M059J (cell line): ENCODE data around the gene PPP1CB. TPM values are rescaled to one million over a fixed set of nuclear protein-coding genes. Genes with fewer than 3 reads are reported as not detected.

ENCODE experiments used
- DNase-seq: peaks from one replicate; pipeline ENCODE4 v3.0.0-alpha.2; 2012; ENCODE audit warnings: low read depth
- total RNA-seq: library from RNA; depleted of rRNA; stranded (reverse); fragments of >200 nt; shearing (Covaris generic); gene quantifications from 2 replicates; pipeline ENCODE4 v1.2.3, GENCODE V29; 2014

Gene PPP1CB
- total RNA-seq, 1 experiment from 2014 or later = 163 TPM

DNA sequence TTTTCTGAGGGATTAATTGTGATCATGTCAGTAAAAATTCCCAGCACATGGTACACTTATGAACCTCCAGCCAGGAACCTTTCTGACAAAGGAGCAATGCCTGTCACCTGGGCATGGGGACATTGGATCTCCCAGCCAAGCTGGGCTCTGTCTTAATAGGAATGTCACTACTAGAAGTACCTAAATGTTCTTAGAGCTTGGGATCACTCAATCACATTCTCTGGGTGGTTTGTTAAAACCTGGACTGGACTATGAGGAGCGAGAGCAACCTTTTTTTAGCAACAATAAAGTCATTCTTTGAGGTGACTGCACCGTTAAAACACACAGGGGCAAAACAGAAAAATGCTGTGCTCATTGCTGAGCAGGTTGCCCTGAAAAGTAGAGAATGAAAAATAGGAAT lies 6.4 kb upstream of the PPP1CB start:
- DNase-seq = no peak

DNA sequence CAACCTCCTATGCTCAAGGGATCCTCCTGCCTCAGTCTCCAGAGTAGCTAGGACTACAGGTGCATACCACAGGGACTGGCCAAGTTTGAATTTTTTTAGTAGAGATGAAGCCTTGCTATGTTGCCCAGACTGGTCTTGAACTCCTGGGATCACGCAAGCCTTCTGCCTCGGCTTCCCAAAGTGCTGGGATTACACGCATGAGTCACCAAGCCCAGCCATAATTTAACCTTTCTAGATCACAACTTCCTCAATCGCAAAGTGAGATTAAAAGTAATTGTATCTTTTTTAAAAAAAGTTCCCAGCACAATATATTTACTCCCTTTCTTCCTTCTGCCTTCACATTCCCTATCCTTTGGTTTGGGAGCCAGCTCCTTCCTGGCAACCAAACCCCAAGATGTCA lies 5.8 kb upstream of the PPP1CB start:
- no peak for DNase-seq

DNA sequence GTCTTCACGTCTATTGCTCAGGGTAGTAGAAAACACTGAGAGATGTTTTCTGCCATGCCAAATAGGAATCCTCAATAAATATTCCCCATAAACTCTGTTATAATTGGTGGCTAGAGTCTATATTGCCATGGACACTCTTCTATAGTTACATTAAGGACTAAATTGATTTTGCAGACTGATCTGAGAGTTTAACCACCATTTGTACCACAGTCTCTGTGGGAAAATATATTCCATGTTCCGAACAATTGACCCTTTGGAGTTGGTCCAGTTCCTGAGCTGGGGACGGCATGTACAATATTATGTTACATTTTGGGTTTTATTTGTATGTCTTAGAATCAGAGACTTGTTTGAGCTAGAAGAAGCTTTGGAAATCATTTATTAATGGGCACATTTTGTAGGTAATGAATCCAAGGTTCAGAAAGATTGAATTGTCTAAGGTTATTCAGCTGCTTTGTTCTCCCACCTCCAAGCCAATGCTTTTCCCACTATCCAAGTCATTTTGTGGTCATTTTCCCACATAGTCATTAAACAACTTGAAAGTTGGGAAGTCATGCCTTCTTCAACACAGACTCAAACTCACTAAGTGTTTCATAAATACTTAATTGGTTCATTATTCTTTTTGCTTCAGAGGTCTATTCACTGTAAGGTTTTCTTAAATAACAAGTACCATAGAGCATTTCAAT lies 5.1 kb upstream of the PPP1CB start:
- DNase-seq = no peak

DNA sequence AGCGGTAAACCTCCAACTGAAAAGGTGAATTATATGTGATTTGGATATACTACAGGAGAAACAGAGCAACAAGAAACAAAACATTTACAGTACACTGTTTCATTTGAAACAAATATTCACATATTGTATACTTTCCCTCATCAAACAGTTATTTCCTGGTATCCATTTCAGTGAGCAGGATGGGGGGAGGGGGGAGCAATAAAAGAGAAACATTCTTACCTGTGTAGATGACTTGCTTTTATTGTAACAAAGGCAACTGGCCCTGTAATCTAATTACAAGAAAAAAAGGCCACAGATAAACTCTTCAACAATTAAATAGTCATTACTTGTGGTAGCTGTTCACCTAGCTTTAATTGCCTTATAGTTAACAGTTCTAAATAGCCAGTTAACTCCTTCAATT lies 3.9 kb upstream of the PPP1CB start:
- DNase-seq = no peak

DNA sequence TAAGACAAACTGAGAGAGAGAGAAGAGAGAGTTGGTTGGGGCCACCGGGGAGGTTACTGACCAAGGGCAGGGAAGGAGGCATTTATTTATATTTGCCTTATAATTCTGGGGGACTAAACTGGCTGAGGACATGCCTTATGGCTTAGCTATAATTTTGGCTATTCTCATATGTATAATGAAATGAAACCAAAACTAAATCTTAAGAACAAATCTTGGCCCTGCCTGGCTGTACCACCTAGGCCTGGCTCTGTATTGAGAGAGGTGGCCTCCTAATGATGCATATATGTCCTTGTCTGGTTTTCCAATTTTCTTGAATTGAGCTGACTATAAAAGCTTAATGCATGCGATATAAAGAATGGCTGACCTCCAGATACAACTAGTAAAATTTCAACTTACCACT lies 3.5 kb upstream of the PPP1CB start:
- no peak for DNase-seq

DNA sequence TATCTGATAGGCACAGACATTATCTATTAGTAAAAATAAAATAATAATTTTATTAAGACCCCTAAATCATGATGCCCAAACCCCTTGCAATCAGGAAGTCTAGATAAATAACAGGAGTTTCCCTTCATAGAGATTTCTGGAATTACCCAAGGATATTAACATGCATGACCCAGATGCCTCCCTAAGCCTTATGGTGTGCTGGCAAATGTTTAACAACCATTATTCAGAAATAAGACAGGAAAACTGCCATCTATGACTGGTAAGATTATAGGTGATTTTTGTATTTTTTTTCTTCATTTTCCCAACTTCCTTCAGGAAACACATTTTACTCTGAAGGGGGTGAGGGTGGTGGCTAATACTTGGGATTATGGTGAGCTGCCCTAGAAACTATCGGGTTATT lies 2.7 kb upstream of the PPP1CB start:
- DNase-seq = no peak

DNA sequence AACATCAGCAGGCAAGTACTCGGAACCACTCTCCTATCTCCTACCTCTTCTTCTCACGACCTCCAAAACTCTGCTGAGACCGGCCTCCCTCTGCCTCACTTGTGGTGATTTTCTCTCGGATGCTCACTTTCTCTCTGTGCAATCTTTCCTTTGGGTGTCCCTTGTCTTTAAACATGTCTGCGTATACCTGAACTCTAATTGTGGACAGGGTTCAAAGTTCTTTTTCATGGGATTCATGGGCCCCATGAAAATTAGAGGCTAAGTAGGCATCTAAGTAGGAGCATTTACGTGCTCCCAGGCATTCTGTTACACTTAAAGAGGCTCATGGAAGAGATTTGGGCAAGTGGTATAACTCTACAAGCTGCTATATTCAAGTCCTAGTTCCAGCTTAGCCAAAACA lies 2.1 kb upstream of the PPP1CB start:
- no peak for DNase-seq

DNA sequence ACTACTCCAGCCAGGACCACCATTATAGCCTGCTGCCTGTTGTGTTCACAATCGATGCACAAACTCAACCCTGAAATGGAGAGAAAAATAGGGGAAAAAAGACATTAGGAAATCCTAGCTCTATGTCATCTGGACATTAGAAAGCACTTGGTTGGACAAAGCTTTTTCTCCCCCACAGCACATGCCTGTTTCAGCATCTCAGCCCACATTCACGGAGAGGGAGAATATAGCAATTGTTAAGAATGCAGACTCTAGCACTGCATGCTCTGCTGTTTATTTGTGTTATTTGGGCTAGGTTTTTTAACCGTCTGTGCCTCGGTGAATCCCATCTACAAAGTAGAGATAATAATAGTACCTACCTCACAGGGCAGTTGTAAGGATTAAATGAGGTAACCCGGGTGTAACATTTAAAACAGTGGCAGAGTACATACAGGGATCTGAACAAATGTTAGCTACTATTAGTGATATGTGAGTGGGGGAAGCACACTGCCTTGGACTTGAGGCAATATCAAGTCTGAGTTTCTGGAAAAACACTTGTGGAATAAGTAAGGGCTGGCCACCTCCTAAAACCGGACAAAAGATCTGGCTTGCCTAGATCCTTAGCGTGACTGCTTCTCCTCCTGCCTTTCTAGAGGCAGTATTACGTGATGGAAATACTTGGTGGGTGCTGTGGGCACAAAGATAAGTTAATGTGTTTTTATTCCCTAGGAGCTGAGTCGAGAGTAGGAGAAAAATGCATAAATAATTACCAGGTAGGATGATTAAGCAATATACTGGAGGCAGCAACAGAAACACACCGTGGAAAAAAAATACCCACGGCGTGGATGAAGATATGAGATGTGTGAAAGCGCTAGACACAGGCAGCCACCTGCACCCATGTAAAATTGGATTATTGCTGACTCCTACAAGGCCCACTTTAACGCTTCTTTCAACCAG lies 1.0 kb upstream of the PPP1CB start:
- DNase-seq = peak; percentile 62

DNA sequence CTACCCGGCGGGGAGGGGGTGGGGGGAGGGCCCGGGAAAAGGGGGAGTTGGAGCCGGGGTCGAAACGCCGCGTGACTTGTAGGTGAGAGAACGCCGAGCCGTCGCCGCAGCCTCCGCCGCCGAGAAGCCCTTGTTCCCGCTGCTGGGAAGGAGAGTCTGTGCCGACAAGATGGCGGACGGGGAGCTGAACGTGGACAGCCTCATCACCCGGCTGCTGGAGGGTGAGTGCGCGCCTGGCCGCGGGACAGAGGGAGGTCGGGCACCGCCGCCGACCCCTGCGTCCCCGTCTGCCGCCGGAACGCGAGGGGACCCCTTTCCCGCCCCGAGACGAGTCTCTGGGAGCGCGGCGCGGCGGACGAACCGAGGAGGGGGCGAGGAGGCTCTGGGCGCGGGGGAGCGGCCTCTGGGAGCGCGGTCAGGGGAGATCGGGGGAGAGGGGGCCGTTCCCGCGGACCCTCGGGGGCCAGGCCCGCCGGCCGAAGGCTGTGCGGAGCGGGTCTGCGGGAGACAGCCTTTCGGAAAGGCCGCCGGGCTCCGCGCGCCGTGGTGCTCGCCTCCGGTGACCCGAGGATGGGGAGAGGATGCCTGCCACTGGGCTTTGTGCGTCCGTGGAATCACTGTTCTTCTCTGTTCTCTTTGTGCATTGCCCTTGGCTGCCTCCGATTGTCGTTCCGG lies 463 bp downstream of the PPP1CB start:
- peak; percentile 23 for DNase-seq

DNA sequence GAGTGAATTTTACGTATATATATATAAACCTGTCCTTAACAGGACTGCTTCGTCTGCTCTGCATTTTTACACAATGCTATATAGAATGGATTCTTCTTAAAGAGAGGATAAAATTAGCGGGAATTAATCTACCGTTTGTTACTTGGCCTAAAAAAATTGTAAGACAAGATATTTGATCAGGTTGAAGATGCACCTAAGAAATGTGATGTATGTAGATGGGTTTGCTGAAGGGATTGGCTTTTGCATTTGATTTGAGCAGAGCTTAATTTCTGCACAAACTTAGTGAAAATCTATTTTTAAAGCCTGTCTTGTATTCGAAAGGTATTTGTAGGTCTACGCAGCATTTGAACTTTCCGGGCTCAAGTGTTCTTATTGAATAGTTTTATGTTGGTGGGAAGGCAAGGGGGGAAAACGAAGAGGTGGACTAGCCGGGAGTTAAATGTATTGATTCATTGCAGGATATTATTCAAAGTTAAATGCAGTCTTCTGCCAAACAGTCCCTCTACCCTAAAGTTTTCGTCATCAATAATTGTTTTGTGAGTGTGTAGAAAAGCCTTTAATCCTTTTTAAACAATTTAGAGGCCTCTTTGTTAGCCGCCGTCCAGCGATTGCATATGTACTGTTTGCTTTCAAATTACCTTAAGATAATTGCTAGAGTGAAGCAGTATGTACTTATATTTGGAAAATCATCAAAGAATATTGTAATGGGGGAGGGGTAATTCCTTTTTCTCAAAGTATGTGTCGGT lies 1.2 kb downstream of the PPP1CB start:
- peak; percentile 26 for DNase-seq

DNA sequence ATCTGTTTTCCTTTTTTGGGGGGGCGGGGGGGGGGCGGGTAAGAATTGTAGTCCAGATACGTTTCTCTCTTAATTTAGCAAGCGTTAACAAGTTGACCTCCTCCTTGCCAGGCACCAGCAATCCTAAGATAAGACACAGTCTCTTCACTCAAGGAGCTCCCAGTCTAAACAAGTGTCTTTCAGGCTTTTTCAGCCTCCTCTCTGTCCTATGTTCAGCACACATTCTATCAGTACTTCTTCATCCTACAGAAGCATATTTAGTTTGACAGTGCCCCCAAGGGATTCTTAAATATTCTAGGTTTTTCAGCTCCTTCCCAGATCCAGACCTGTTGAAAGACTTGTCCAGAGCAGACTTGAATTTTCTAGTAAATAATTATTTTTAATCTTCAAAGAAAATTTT lies 2.7 kb downstream of the PPP1CB start:
- no peak for DNase-seq

DNA sequence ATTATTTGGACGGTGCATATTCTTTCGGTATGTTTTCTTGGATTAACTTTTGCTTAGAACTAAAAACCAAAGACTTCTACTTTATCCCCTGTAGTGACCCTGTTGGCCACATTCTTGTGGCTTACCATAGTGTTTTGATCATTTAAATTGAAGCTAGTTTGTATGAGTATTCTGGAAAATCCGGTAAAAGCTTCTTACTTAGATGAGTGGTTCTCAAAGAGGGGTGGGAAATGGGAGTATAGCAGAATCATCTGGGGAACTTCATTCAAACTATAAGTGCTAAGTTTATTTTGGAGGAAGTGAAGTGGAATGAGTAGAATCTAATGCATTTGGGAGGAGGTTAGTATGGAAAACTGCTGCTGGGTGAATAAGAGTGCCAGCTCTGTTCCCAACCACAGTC lies 3.8 kb downstream of the PPP1CB start:
- peak; percentile 57 for DNase-seq

DNA sequence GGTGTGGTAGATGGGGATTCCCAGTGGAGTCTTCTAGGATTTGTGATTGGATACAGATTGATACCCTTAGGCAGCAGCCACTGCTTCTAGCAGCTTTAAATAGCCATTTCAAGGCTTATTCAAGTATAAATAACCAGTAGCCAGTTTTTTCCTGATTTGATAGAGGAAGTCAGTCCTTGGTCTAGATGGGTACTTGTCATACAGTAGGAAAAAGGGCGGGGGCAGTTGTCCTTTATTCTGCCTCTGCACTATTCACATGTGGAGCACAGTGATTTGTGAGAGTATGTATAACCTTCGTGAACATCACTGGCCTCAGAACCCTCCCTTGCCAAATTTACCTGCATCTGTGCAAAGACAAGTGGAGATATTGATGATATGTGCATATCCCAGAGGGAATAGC lies 6.8 kb downstream of the PPP1CB start:
- DNase-seq = no peak

DNA sequence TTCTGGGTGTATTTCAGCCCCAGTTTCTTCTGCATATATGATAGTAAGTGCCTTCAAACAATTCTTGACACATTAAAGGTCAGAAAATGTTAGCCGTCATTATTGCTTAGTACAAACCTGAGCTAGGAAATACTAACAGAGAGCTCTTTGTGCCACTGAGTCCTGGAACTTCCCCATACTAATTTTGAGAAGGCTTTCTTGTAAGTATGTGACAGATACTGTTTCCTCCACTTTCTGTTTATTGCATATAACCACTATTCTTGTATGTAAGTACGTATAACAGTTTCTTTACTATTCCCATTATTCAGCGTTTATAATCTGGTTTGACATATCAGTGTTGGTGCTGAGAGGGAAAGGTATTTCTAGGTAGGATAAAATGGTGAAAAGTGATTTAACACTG lies 9.8 kb downstream of the PPP1CB start:
- DNase-seq = no peak

DNA sequence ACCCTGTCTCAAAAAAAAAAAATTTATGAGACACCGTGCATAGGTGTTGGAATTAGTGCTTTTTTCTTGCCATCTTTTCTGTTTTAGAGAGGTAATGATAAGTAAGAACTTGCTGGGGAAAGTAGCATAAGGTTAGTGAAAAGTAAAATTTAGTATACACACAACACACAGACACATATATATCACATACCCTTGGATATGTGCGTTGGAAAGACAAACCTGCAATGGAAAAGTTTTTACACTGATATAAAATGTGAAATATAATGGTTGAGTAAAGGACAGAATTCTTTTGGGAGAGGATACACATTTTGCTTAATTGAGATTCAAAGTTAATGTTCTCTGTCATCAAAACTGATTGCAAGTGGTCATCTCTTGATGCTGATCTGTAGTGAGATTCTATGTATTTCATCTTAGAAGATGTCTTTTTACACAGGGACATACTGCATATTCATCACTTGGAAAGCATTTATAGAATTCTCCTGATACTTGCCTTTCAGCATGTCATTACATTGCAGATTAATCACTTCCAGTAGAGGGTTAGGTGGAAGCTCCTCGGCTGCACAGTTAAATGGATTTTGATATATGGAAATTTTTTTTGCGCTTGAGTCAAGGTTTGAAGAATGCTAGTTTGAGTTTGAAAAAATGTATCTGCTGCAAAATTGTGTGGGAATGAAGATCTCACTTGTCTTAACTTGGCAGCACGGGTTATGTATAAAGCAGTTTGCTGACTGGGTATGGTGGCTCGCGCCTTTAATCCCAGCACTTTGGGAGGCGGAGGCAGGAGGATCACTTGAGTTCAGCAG lies 13.5 kb downstream of the PPP1CB start:
- DNase-seq = no peak

DNA sequence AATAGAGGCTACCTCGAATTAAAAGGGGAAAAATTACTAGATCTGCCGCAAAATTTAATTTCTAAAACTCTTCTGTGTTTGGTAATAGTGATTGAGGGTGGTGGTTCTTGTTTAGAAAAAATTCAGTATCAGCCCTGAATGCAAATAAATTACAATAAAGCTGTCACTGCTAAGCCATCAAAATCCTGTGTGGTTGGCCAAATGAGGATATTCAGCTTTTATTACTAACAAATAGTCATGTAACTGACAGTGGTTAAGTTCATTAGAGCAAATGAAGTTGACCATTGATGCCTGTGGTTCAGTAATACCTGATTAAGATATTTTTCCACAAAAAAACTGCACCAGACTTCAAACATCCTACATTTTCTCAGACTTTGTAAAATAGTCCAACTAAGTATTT lies 14.4 kb downstream of the PPP1CB start:
- peak; percentile 17 for DNase-seq

DNA sequence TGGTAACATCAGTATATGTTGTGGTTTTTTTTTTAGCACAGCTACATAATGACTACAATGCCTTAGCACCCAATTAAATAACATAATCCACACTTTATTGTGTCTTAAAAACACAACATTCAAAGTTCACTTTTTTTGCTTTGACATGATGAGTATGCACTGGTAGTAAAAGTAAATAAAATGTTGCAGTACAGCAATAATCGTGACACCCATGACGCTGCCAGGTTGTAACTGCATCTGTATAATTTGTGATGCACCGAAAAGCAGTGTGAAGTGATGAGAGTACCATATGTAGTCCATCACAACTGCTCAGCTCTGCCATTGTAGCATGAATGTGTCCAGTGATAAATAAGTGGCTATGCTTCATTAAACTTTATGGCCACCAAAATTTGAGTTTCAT lies 15.7 kb downstream of the PPP1CB start:
- no peak for DNase-seq

DNA sequence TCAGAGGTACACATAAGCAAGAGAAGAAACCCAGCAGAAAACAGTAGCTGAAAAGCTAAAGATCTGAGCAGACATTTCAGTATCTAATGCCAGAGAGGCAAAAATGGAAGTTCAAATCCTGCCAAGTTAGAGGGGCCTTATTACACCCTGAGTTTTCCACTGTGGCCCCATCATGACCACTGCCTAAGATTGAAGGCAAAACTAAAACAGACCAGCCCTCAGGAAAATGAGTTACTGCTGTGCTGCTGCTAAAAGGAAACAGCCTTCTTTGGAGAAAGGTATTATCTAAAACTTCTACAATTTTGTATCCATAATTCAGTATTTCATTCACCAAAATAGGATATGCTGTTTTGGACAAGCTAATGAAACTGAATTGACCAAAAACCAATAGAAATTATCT lies 16.8 kb downstream of the PPP1CB start:
- DNase-seq = no peak

DNA sequence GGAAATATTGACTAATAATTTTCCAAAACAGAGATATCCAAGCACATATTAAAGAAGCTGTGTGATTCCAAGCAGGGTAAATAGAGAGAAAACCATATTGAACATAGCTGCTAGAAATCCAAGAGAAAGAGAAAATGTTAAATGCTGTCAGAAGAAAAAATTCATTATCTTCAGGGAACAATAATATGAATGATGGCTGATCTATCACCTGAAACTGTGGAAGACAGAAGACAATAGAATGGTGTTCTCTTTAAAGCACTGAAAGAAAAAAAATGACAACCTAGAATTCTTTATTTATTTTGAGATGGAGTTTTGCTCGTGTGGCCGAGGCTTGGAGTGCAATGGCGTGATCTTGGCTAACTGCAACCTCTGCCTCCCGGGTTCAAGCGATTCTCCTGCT lies 17.3 kb downstream of the PPP1CB start:
- DNase-seq = no peak

DNA sequence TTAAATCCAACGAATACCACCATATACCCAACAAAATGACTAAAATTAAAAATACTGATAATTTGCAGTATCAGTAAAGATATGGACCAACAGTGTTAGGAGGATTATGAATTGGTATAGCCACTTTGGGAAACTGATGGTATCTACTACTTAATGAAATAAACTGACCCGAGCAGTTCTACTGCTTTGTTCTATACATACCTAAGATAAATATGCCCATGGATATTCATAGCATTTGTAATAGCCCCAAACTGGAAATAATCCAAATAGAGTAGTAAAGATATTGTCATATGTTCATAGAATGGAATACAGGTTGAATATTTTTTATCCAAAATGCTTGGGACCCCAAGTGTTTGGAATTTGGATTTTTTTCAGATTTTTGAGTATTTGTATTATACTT lies 20.7 kb downstream of the PPP1CB start:
- no peak for DNase-seq

DNA sequence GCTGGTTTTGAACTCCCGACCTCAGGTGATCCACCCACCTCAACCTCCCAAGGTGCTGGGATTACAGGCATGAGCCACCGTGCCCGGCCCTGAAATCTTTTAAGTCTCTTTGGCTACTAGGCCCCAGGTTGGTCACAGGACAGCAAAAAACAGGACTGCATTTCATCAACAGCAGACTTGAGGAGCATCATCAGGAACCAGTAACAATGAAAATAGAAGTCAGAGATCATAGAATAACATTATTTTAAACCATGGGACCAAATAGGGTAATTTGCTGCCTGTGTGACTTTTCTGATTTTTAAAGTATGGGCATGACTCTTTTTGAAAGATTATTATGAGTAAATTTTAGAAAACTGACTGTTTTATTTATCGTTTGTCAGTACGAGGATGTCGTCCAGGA lies 24.8 kb downstream of the PPP1CB start:
- no peak for DNase-seq
